HG02610 (cell line): ENCODE data around the gene BICD1.

Experiments
- ATAC-seq: cut with Tn5 transposase; IDR thresholded peaks from one replicate; pipeline ENCODE4 v1.9.1; 2021; ENCODE audit warnings: mild to moderate bottlenecking, moderate library complexity; ENCODE audit not compliant: unreplicated experiment

Gene BICD1

GRCh38 chr12:32398181-32398580, 291.5 kb downstream of the BICD1 start:
- no peak for ATAC-seq

GRCh38 chr12:32398816-32399369, 292.2 kb downstream of the BICD1 start:
- no peak for ATAC-seq

GRCh38 chr12:32399370-32400113, 292.9 kb downstream of the BICD1 start, which contains the start of gene FGD4:
Gene FGD4, plus strand, starts transcription at chr12:32399558.
- ATAC-seq = peak; percentile 81

- ATAC-seq = no peak
Measured at GRCh38 chr12:32400114-32400672, 293.5 kb downstream of the BICD1 start.

- no peak for ATAC-seq
Measured at GRCh38 chr12:32400866-32401265, 294.2 kb downstream of the BICD1 start.

GRCh38 chr12:32402170-32402569, 295.5 kb downstream of the BICD1 start:
- no peak for ATAC-seq

GRCh38 chr12:32402946-32403345, 296.3 kb downstream of the BICD1 start:
- ATAC-seq = no peak

- ATAC-seq = no peak
Measured at GRCh38 chr12:32407795-32408194, 301.1 kb downstream of the BICD1 start.

- ATAC-seq = no peak
Measured at GRCh38 chr12:32413412-32413811, 306.8 kb downstream of the BICD1 start.

GRCh38 chr12:32418221-32418620, 311.6 kb downstream of the BICD1 start:
- no peak for ATAC-seq

- no peak for ATAC-seq
Measured at GRCh38 chr12:32418903-32419519, 312.4 kb downstream of the BICD1 start.

GRCh38 chr12:32419520-32419960, 312.9 kb downstream of the BICD1 start:
- ATAC-seq = no peak

- ATAC-seq = no peak
Measured at GRCh38 chr12:32420356-32420755, 313.7 kb downstream of the BICD1 start.

GRCh38 chr12:32423559-32423958, 316.9 kb downstream of the BICD1 start:
- ATAC-seq = no peak

- no peak for ATAC-seq
Measured at GRCh38 chr12:32431025-32431424, 324.4 kb downstream of the BICD1 start.
